Adrenal gland (tissue), 12 donors: ENCODE results near the gene DOCK6. TPM values are rescaled to one million over a fixed set of nuclear protein-coding genes. Genes with fewer than 3 reads are reported as not detected.

ENCODE experiments used
- DNase-seq, 7 donors: peaks; one replicate each; pipeline ENCODE4 v3.0.0-alpha.2; 2019 to 2020
- H3K27ac ChIP-seq, 5 donors: fragments of 200-600 bp; sonication (generic) in 4 of 5; 1 replicate in 3 of 5; 2 replicates in 2 of 5; pipeline versions ENCODE4 v1.5.1 to v1.8.0; 2016 to 2020; ENCODE audit warnings: mild to moderate bottlenecking in 1 of 5
- H3K27me3 ChIP-seq: fragments of 200-600 bp; 2 replicates; pipeline ENCODE4 v1.8.0; 2021
- H3K36me3 ChIP-seq, 2 donors: fragments of 200-600 bp; replicated peaks in 1 of 2; 1 replicate in 1 of 2; 2 replicates in 1 of 2; pipeline versions ENCODE4 v1.5.1 to v1.8.0; 2018 to 2022
- H3K4me1 ChIP-seq, 2 donors: fragments of 200-600 bp; replicated peaks in 1 of 2; 1 replicate in 1 of 2; 2 replicates in 1 of 2; pipeline versions ENCODE4 v1.5.1 to v1.8.0; 2018 to 2021
- H3K4me3 ChIP-seq, 4 donors: fragments of 200-600 bp; sonication (generic) in 3 of 4; one replicate each; pipeline ENCODE4 v1.5.1; 2016 to 2018
- H3K9me3 ChIP-seq, 3 donors: fragments of 200-600 bp; sonication (generic) in 1 of 3; replicated peaks in 1 of 3; 1 replicate in 2 of 3; 2 replicates in 1 of 3; pipeline versions ENCODE4 v1.5.1 to v1.8.0; 2016 to 2021
- CTCF ChIP-seq, 6 experiments: fragments of 450-650 bp in 4 of 6; fragments of 200-600 bp in 2 of 6; sonication (generic) in 1 of 6; IDR thresholded peaks; 1 replicate in 5 of 6; 2 replicates in 1 of 6; pipeline versions ENCODE4 v1.5.1 to v1.8.0; 2016 to 2021; ENCODE audit warnings: antibody characterized with exemption in 6 of 6, mild to moderate bottlenecking in 2 of 6, moderate library complexity in 1 of 6
- POLR2A ChIP-seq, 2 donors: fragments of 450-650 bp; IDR thresholded peaks; one replicate each; pipeline ENCODE4 v1.6.1; 2017; ENCODE audit warnings: antibody characterized with exemption in 2 of 2, mild to moderate bottlenecking in 2 of 2, moderate library complexity in 1 of 2
- WGBS, 4 donors: extraction: QIAGEN DNeasy Blood & Tissue Kit in 2 of 4; methylation state at CpG; one replicate each; pipeline versions ENCODE4 v1.1.5 to v1.1.7; 2013 to 2017; 5-methylcytosine and 5-hydroxymethylcytosine counted together
- intact Hi-C, 2 donors: fragments of 100-400 bp; cut with DNase I; formaldehyde crosslinking; loops; one replicate each; pipeline versions ENCODE4 v1.14.1 to v1.15.0; 2022 to 2023
- polyA plus RNA-seq, 3 donors: library from polyadenylated mRNA; stranded (reverse); fragments of 200-250 nt in 2 of 3; fragments of 350-450 nt in 1 of 3; fragmentation: Illumina TruSeq in 1 of 3; extraction: RNeasy Lipid Tissue Mini Kit (QIAGEN cat#74804) in 1 of 3; gene quantifications; one replicate each; pipeline ENCODE4 v1.2.3, GENCODE V29; 2013 to 2014
- total RNA-seq, 9 donors: library from RNA; depleted of rRNA in 4 of 9; stranded (reverse); fragments of >200 nt in 4 of 9; fragments of 120-200 nt in 1 of 9; fragmentation: NEBNext Ultra II Directional in 1 of 9; extraction: Animal tissue kit (Norgen Biotek cat#: 25700) in 1 of 9; gene quantifications; one replicate each; pipeline versions ENCODE4 v1.1.0 to v1.2.4, GENCODE V29; 2013 to 2023
- donor health status: healthy with polysubstance abuse.
- donor health status: Bipolar disorder and iron deficiency.
- donor health status: DM: yes; HTN: yes; CAD: no.
- donor health status: DM: no; HTN: no; CAD: no.
- donor health status: DM: no; HTN: no; CAD: no.
- donor health status: DM: yes; HTN: yes; CAD: no.

Gene DOCK6
- total and polyA plus RNA-seq, 12 donors = 4.5 to 152 (median 38.3) TPM

- no peaks in the 10 kb centered on the region for H3K27me3 ChIP-seq
- intact Hi-C loops = no loop called here
- no peak for DNase-seq
- 87 to 95% (median 89%) methylated on average over 13 to 15 of the region's 15 CpGs for WGBS, 4 donors
- no peak overlapping the region for H3K4me3 ChIP-seq
- no peaks in the 10 kb centered on the region for H3K9me3 ChIP-seq
- no peaks in the 10 kb centered on the region for H3K4me1 ChIP-seq
- no peak for TF ChIP-seq CTCF (IDR thresholded peaks at IDR 0.05)
- TF ChIP-seq POLR2A (IDR thresholded peaks at IDR 0.05) = no peak
- H3K36me3 ChIP-seq = peaks cover 0 to 6% of the 10 kb centered on the region in 2 donors
- H3K27ac ChIP-seq = no peak overlapping the region
Observed at GRCh38 chr19:11233073-11233472, 29.3 kb downstream of the DOCK6 start.

- H3K36me3 ChIP-seq = peaks cover 0 to 6% of the 10 kb centered on the region in 2 donors
- no peak overlapping the region for H3K4me3 ChIP-seq
- intact Hi-C loops = no loop called here
- H3K4me1 ChIP-seq = no peaks in the 10 kb centered on the region
- no peak overlapping the region for H3K27ac ChIP-seq
- 82 to 92% (median 90%) methylated on average over 4 of the region's 4 CpGs for WGBS, 4 donors
- H3K9me3 ChIP-seq = no peaks in the 10 kb centered on the region
- H3K27me3 ChIP-seq = no peaks in the 10 kb centered on the region
- DNase-seq = no peak
- TF ChIP-seq CTCF (IDR thresholded peaks at IDR 0.05) = no peak
- TF ChIP-seq POLR2A (IDR thresholded peaks at IDR 0.05) = no peak
Observed at GRCh38 chr19:11232555-11232954, 29.8 kb downstream of the DOCK6 start.

GRCh38 chr19:11230621-11231386, 31.5 kb downstream of the DOCK6 start:
- DNase-seq = peak in 1 of 7 donors; percentile 33
- Histone ChIP-seq H3K9me3 (no peaks in the 10 kb centered on the region), H3K36me3 (peaks cover 0 to 6% of the 10 kb centered on the region in 2 donors), H3K27me3 (no peaks in the 10 kb centered on the region), H3K4me1 (no peaks in the 10 kb centered on the region), H3K4me3 (no peak overlapping the region), H3K27ac (no peak overlapping the region)
- 75 to 86% (median 79%) methylated on average over 5 to 7 of the region's 7 CpGs for WGBS, 4 donors
- TF ChIP-seq CTCF (IDR thresholded peaks at IDR 0.05) (no peak), POLR2A (IDR thresholded peaks at IDR 0.05) (no peak)
- intact Hi-C loops = no loop called here

- TF ChIP-seq CTCF (IDR thresholded peaks at IDR 0.05) (no peak), POLR2A (IDR thresholded peaks at IDR 0.05) (no peak)
- H3K27me3 ChIP-seq = no peaks in the 10 kb centered on the region
- H3K27ac ChIP-seq = no peak overlapping the region
- H3K4me1 ChIP-seq = no peaks in the 10 kb centered on the region
- DNase-seq = no peak
- intact Hi-C loops = no loop called here
- 87 to 90% (median 89%) methylated on average over 12 to 14 of the region's 14 CpGs for WGBS, 4 donors
- no peaks in the 10 kb centered on the region for H3K9me3 ChIP-seq
- H3K36me3 ChIP-seq = peaks cover 0 to 8% of the 10 kb centered on the region in 2 donors
- no peak overlapping the region for H3K4me3 ChIP-seq
Observed at GRCh38 chr19:11227195-11227886, 35.0 kb downstream of the DOCK6 start.
